IMR-90 (cell line): ENCODE measurements around the gene APC. TPM values are rescaled to one million over a fixed set of nuclear protein-coding genes. Genes with fewer than 3 reads are reported as not detected.
A peak's percentile ranks its signal among the peaks of the same experiment; 100 is the strongest.

ENCODE experiments used
- ATAC-seq: fragments of 200-7000 bp; cut with Tn5 transposase; 2 replicates; pipeline ENCODE4 v1.9.1; 2020; ENCODE audit warnings: low read depth, mild to moderate bottlenecking, moderate library complexity
- BruUV-seq: library from RNA; stranded (reverse); fragments of 400-500 nt; replicated peaks from 2 replicates; lab custom pipeline; 2021; lab: Mats Ljungman, UMichigan
- CTCF ChIA-PET: fragments of 300-600 bp; formaldehyde crosslinking; extraction: SDS; loops from one replicate; lab custom pipeline; 2021; ENCODE audit warnings: antibody characterized with exemption; lab: Yijun Ruan, JAX
- POLR2A ChIA-PET: fragments of 300-600 bp; sonication (Branson Sonifier 250); formaldehyde crosslinking; loops from one replicate; lab custom pipeline; 2022; ENCODE audit warnings: antibody characterized with exemption; ENCODE audit not compliant: unreplicated experiment; lab: Charles Lee
- DNase-seq: peaks from one replicate; pipeline ENCODE4 v3.0.0; 2013
- H2AFZ ChIP-seq: replicated peaks from 2 replicates; pipeline ENCODE3; 2013; ENCODE audit warnings: low read length, mild to moderate bottlenecking; ENCODE audit not compliant: poor library complexity
- H2AK5ac ChIP-seq: 2 replicates; pipeline ENCODE4 v1.6.1; 2013; ENCODE audit warnings: low read depth, low read length, inconsistent platforms
- H2AK9ac ChIP-seq: replicated peaks from 2 replicates; pipeline ENCODE3; 2013; ENCODE audit warnings: mild to moderate bottlenecking, low read depth, low read length, moderate library complexity; ENCODE audit not compliant: poor library complexity
- H2BK120ac ChIP-seq: 2 replicates; pipeline ENCODE4 v1.6.1; 2013; ENCODE audit warnings: low read depth, low read length, inconsistent platforms
- H2BK15ac ChIP-seq: 3 replicates; pipeline ENCODE4 v1.6.1; 2013; ENCODE audit warnings: low read depth, low read length, inconsistent platforms
- H2BK20ac ChIP-seq: 2 replicates; pipeline ENCODE4 v1.6.1; 2013; ENCODE audit warnings: low read depth, mild to moderate bottlenecking, inconsistent platforms, low read length, moderate library complexity
- H2BK5ac ChIP-seq: 2 replicates; pipeline ENCODE4 v1.6.1; 2013; ENCODE audit warnings: mild to moderate bottlenecking, low read depth, low read length, inconsistent platforms; ENCODE audit not compliant: poor library complexity, severe bottlenecking
- H3K14ac ChIP-seq: replicated peaks from 2 replicates; pipeline ENCODE4 v1.6.1; 2013; ENCODE audit warnings: low read depth, low read length, inconsistent platforms
- H3K18ac ChIP-seq: 2 replicates; pipeline ENCODE4 v1.6.1; 2013; ENCODE audit warnings: low read depth, low read length, control low read depth
- H3K23ac ChIP-seq: 2 replicates; pipeline ENCODE4 v1.6.1; 2013; ENCODE audit warnings: low read depth, low read length, inconsistent platforms
- H3K27ac ChIP-seq: 2 replicates; pipeline ENCODE4 v1.5.1; 2013; ENCODE audit warnings: mild to moderate bottlenecking, control low read depth, low read length; ENCODE audit not compliant: insufficient read depth
- H3K27me3 ChIP-seq: 2 replicates; pipeline ENCODE4 v1.6.1; 2013; ENCODE audit warnings: low read length; ENCODE audit not compliant: control insufficient read depth, insufficient read depth
- H3K36me3 ChIP-seq: 2 replicates; pipeline ENCODE4 v1.6.1; 2013; ENCODE audit warnings: low read length, mixed read lengths; ENCODE audit not compliant: control insufficient read depth, insufficient read depth
- H3K4ac ChIP-seq: 2 replicates; pipeline ENCODE4 v1.6.1; 2013; ENCODE audit warnings: low read depth, low read length, inconsistent platforms
- H3K4me1 ChIP-seq: 2 replicates; pipeline ENCODE4 v1.6.1; 2013; ENCODE audit warnings: low read length, mixed read lengths; ENCODE audit not compliant: control insufficient read depth, insufficient read depth
- H3K4me2 ChIP-seq: 2 replicates; pipeline ENCODE4 v1.6.1; 2013; ENCODE audit warnings: low read depth, mild to moderate bottlenecking, control low read depth, low read length, moderate library complexity
- H3K4me3 ChIP-seq: 2 replicates; pipeline ENCODE4 v1.5.1; 2013; ENCODE audit warnings: low read depth, mild to moderate bottlenecking, control low read depth, low read length, moderate library complexity; ENCODE audit not compliant: insufficient read depth
- H3K56ac ChIP-seq: 2 replicates; pipeline ENCODE4 v1.6.1; 2013; ENCODE audit warnings: low read length, inconsistent platforms; ENCODE audit not compliant: insufficient read depth; ENCODE audit errors: extremely low read depth
- H3K79me1 ChIP-seq, 2 experiments: 2 replicates each; pipeline ENCODE4 v1.6.1; 2013; ENCODE audit warnings: low read length in 2 of 2, inconsistent platforms in 1 of 2, low read depth in 1 of 2
- H3K9ac ChIP-seq: 2 replicates; pipeline ENCODE4 v1.6.1; 2013; ENCODE audit warnings: low read depth, low read length, control low read depth
- H3K9me1 ChIP-seq: 2 replicates; pipeline ENCODE4 v1.6.1; 2013; ENCODE audit warnings: low read length, inconsistent platforms; ENCODE audit not compliant: insufficient read depth
- H3K9me3 ChIP-seq: 2 replicates; pipeline ENCODE4 v1.6.1; 2013; ENCODE audit warnings: low read length; ENCODE audit not compliant: control insufficient read depth, insufficient read depth
- H4K20me1 ChIP-seq: 2 replicates; pipeline ENCODE4 v1.6.1; 2013; ENCODE audit warnings: low read length, inconsistent platforms; ENCODE audit not compliant: insufficient read depth
- H4K5ac ChIP-seq: 2 replicates; pipeline ENCODE4 v1.6.1; 2013; ENCODE audit warnings: mild to moderate bottlenecking, low read depth, low read length, control low read depth
- H4K8ac ChIP-seq, 2 experiments: 2 replicates each; pipeline ENCODE4 v1.6.1; 2013; ENCODE audit warnings: low read depth in 2 of 2, low read length in 2 of 2, control low read depth in 1 of 2, inconsistent platforms in 1 of 2
- H4K91ac ChIP-seq: 2 replicates; pipeline ENCODE4 v1.6.1; 2013; ENCODE audit warnings: low read depth, low read length, inconsistent platforms; ENCODE audit not compliant: insufficient read depth
- BHLHE40 ChIP-seq: fragments of 150-350 bp; IDR thresholded peaks from 2 replicates; pipeline ENCODE4 v1.6.1; 2016; ENCODE audit warnings: mild to moderate bottlenecking, low read depth, low read length
- FOS ChIP-seq: fragments of 150-350 bp; IDR thresholded peaks from 2 replicates; pipeline ENCODE4 v1.6.1; 2016; ENCODE audit warnings: low read depth, low read length
- MXI1 ChIP-seq: IDR thresholded peaks from 2 replicates; pipeline ENCODE4 v1.6.1; 2012; ENCODE audit warnings: low read depth, mild to moderate bottlenecking, low read length, moderate library complexity, borderline replicate concordance
- RAD21 ChIP-seq: IDR thresholded peaks from 2 replicates; pipeline ENCODE4 v1.6.1; 2012; ENCODE audit warnings: low read length, improper control_type of control experiment
- WGBS, 2 experiments: methylation state at CpG; one replicate each; pipeline versions ENCODE4 v1.1.5 to v1.1.7; 2013; ENCODE audit warnings: missing lambda C conversion rate in 2 of 2; ENCODE audit not compliant: insufficient read length in 1 of 2; ENCODE audit errors: extremely low coverage in 2 of 2; 5-methylcytosine and 5-hydroxymethylcytosine counted together
- dilution Hi-C: fragments of 300-500 bp; cut with HindIII; formaldehyde crosslinking; loops from one replicate; pipeline ENCODE4 v1.14.3; 2018; ENCODE audit warnings: low sequenced_read_pairs; ENCODE audit not compliant: unreplicated experiment
- in situ Hi-C: fragments of 300-500 bp; cut with MboI; formaldehyde crosslinking; loops from 3 replicates; pipeline ENCODE4 v1.14.3; 2019; ENCODE audit warnings: low sequenced_read_pairs, inconsistent platforms, mixed read lengths
- intact Hi-C: fragments of 100-400 bp; cut with micrococcal nuclease; formaldehyde crosslinking; loops from 2 replicates; pipeline ENCODE4 v1.10.0; 2022
- polyA plus RNA-seq, 3 experiments: library from polyadenylated mRNA; depleted of rRNA; stranded (reverse); fragments of >200 nt; gene quantifications; 2 replicates each; pipeline ENCODE4 v1.2.3, GENCODE V29; 2012; ENCODE audit warnings: low replicate concordance in 1 of 3
- total RNA-seq: library from RNA; depleted of rRNA; stranded (reverse); fragments of >200 nt; gene quantifications from 2 replicates; pipeline ENCODE4 v1.2.3, GENCODE V29; 2012

The APC gene
- total and polyA plus RNA-seq, 2 of the 4 experiments (the other 2 are of a cell fraction) = 7.3 to 58.4 TPM

- TF ChIP-seq MXI1 = no peak
- no peak for TF ChIP-seq RAD21
Observed at GRCh38 chr5:112703866-112704820, 33.5 kb upstream of the APC start (continued).

GRCh38 chr5:112706446-112707016 lies 31.2 kb upstream of the APC start:
- in situ Hi-C loops = no loop called here
- H2AK5ac ChIP-seq = no peak overlapping the region
- H3K9me3 ChIP-seq = no peaks in the 10 kb centered on the region
- ChIA-PET POLR2A (no interaction called here), CTCF (no interaction called here)
- peaks cover 19 to 22% of the 10 kb centered on the region in 2 experiments for H3K79me1 ChIP-seq
- no peaks in the 10 kb centered on the region for H3K27me3 ChIP-seq
- H4K91ac ChIP-seq = no peak overlapping the region
- H3K9me1 ChIP-seq = no peaks in the 10 kb centered on the region; the same call in 1 of the 2 replicates
- peak overlapping the region; percentile 67 to 96 for H4K8ac ChIP-seq
- no peak overlapping the region for H2BK20ac ChIP-seq
- dilution Hi-C loops = no loop called here
- peaks cover 4% of the 10 kb centered on the region; the same call in 1 of the 2 replicates for H3K4me1 ChIP-seq
- H3K9ac ChIP-seq = no peak overlapping the region
- no peak overlapping the region for H3K18ac ChIP-seq
- no peak overlapping the region for H3K4me2 ChIP-seq
- no peak overlapping the region for H2BK120ac ChIP-seq
- no peak overlapping the region for H3K23ac ChIP-seq
- DNase-seq (no peak), ATAC-seq (no peak)
- no peak overlapping the region for H3K56ac ChIP-seq
- H3K4me3 ChIP-seq = no peak overlapping the region
- peak overlapping the region; percentile 78 for H2AFZ ChIP-seq
- no peak overlapping the region for H2BK5ac ChIP-seq
- H4K5ac ChIP-seq = peak overlapping the region; percentile 60
- 0 out of 2 replicates have a peak overlapping the region, but pooled peaks have one; percentile 26 for H3K14ac ChIP-seq
- TF ChIP-seq BHLHE40 (no peak), FOS (no peak)
- peak overlapping the region; percentile 23 for H2AK9ac ChIP-seq
- no peak overlapping the region for H3K27ac ChIP-seq
- peak overlapping the region; percentile 9; the same call in 1 of the 2 replicates for H3K4ac ChIP-seq
- H4K20me1 ChIP-seq = no peaks in the 10 kb centered on the region; the same call in 1 of the 2 replicates
- H2BK15ac ChIP-seq = no peak overlapping the region
- BruUV-seq = no TSS peak
- intact Hi-C loops = loop anchor here (5.0 to 10.0 kb wide), 2 partner anchors 36 to 148 kb away; no protein-coding TSS in a partner anchor
- WGBS, 2 experiments = 80% methylated on average over 1 of the region's 4 CpGs; no CpG with 5 or more reads in 1 of the 2 experiments
- no peaks in the 10 kb centered on the region for H3K36me3 ChIP-seq
